Activated T-cell treated with anti-CD3 and anti-CD28 coated beads, Interleukin-2, amount 50 U/mL, for 72 hours (primary cell): Measurements from ENCODE around the gene TPRA1. TPM values are rescaled to one million over a fixed set of nuclear protein-coding genes. Genes with fewer than 3 reads are reported as not detected.

Source experiments
- ATAC-seq, 2 donors: fragments of 150-1000 bp; cut with Tn5 transposase; replicated peaks in 1 of 2; 2 replicates each; pipeline ENCODE4 v1.10.0; 2021; ENCODE audit warnings: moderate library complexity in 2 of 2, mild to moderate bottlenecking in 1 of 2
- DNase-seq, 2 donors: peaks; one replicate each; pipeline ENCODE4 v3.0.0; 2021 to 2022; ENCODE audit warnings: mixed read lengths in 1 of 2
- H3K27ac Mint-ChIP-seq: one replicate; pipeline ENCODE4 v1.8.0; 2022; ENCODE audit warnings: mild to moderate bottlenecking, moderate library complexity, mixed read lengths
- H3K27me3 Mint-ChIP-seq: one replicate; pipeline ENCODE4 v1.8.0; 2022; ENCODE audit warnings: low read depth, mixed read lengths
- H3K36me3 Mint-ChIP-seq, 2 donors: one replicate each; pipeline ENCODE4 v1.8.0; 2022; ENCODE audit warnings: mixed read lengths in 2 of 2, mild to moderate bottlenecking in 1 of 2; ENCODE audit not compliant: insufficient read depth in 2 of 2
- H3K4me1 Mint-ChIP-seq: one replicate; pipeline ENCODE4 v1.8.0; 2022; ENCODE audit warnings: low read depth, mixed read lengths
- H3K4me3 Mint-ChIP-seq, 2 donors: one replicate each; pipeline ENCODE4 v1.8.0; 2022; ENCODE audit warnings: mild to moderate bottlenecking in 2 of 2, mixed read lengths in 2 of 2, moderate library complexity in 2 of 2
- H3K9me3 Mint-ChIP-seq, 2 donors: one replicate each; pipeline ENCODE4 v1.8.0; 2022; ENCODE audit warnings: mixed read lengths in 2 of 2
- total RNA-seq, 2 donors: library from RNA; stranded (reverse); gene quantifications; one replicate each; pipeline ENCODE4 v1.2.3, GENCODE V29; 2022

TPRA1 gene
- total RNA-seq, 2 donors from 2014 or later, result 31.1 to 39.0 TPM

DNA sequence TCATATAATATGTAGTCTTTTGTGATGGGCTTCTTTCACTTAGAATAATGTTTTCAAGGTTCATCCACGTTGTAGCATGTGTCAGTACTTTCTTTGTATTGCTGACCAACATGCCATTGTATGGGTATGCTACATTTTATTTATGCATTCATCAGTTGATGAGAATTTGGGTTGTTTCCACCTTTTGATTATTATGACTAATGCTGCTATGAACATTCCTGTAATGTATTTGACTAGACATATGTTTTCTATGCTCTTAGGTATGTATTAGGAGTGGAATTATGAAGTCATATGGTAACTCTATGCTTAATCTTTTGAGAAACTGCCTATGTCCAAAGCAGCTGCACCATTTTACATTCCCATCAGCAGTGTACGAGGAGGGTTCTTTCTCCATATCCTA is 35.3 kb upstream of the TPRA1 start:
- no peak for DNase-seq
- Mint-ChIP-seq H3K27ac (no peak overlapping the region), H3K4me3 (no peak overlapping the region)

DNA sequence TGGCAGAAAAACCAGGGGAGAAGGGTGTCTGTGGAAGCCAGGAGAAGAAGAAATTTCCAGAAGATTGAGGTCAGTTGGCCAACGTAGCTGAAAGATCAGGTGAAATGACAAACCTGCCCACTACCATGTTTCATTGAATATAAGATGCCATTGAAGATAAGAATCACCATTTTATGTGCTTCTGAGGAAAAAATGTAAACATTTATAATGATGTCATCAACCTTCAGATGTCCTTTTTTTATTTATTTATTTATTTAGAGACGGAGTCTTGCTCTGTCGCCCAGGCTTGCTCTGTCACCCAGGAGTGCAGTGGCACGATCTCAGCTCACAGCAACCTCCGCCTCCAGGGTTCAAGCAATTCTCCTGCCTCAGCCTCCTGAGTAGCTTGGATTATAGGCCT is 33.5 kb upstream of the TPRA1 start:
- Mint-ChIP-seq H3K27ac (no peak overlapping the region), H3K27me3 (peaks cover 23% of the 10 kb centered on the region)

More for the DNA sequence above, 35.3 kb upstream of the TPRA1 start:
- Mint-ChIP-seq H3K9me3 (no peaks in the 10 kb centered on the region), H3K4me1 (peaks cover 41% of the 10 kb centered on the region), H3K36me3 (peaks cover 1 to 2% of the 10 kb centered on the region in 2 donors), H3K27me3 (peaks cover 37% of the 10 kb centered on the region)
- ATAC-seq, result no peak

DNA sequence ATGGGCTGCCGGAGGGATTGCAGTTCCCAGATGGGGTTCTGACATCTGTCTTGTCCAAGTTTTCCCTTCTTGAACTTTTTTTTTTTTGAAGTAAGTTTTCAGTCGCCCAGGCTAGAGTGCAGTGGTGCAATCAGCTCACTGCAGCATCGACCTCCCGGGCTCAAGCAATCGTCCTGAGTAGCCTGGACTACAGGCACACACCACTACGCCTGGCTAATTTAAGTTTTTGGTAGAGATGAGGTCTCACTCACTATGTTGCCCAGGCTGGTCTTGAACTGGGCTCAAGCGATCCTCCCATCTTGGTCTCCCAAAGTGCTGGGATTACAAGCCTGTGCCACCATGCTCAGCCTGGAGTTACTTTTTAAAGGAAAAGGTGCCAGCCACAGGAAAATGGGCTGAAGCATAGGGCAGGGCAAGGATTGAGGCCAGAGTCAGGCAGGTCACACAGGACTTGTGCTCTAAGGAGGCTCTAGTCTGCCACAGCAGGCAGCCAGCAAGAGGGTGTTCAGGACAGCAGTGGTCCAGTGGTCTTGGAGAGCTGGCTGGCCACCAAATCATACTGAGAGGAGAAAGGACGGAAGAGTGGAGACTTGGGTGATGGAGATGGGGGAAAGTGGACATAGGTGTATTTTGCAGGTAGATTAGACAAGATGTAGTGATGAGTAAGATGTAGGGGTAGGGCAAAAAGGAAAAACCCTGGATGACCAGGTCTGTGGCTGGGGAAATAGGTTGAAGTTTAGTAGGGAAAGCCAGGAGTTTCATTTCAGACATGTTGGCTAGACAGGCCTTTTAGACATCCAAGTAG is 32.4 kb upstream of the TPRA1 start:
- H3K4me3 Mint-ChIP-seq, result no peak overlapping the region
- ATAC-seq (no peak), DNase-seq (no peak)
- H3K27ac Mint-ChIP-seq, result no peak overlapping the region
- H3K36me3 Mint-ChIP-seq, result peaks cover 8 to 11% of the 10 kb centered on the region in 2 donors
- peaks cover 15% of the 10 kb centered on the region for H3K27me3 Mint-ChIP-seq
- peaks cover 20% of the 10 kb centered on the region for H3K4me1 Mint-ChIP-seq
- H3K9me3 Mint-ChIP-seq, result no peaks in the 10 kb centered on the region

More for the DNA sequence above, 33.5 kb upstream of the TPRA1 start:
- ATAC-seq (no peak), DNase-seq (no peak)
- peaks cover 4 to 6% of the 10 kb centered on the region in 2 donors for H3K36me3 Mint-ChIP-seq
- no peaks in the 10 kb centered on the region for H3K9me3 Mint-ChIP-seq
- H3K4me3 Mint-ChIP-seq, result no peak overlapping the region
- peaks cover 27% of the 10 kb centered on the region for H3K4me1 Mint-ChIP-seq

DNA sequence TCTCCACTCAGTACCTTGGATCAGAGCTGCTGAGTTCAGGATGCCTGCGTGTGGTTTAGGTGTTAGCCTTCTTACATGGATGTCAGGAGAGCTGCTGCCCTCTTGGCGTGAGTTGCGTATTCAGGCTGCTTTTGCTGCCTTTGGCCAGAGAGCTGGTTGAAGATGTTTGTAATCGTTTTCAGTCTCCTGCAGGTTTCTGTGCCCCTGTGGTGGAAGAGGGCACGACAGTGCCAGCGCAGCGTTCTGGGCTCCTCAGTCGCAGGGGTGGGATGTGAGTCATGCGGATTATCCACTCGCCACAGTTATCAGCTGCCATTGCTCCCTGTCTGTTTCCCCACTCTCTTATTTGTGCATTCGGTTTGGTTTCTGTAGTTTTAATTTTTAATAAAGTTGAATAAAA is 31.5 kb upstream of the TPRA1 start:
- H3K36me3 Mint-ChIP-seq, result peaks cover 8 to 15% of the 10 kb centered on the region in 2 donors
- no peak overlapping the region for H3K4me3 Mint-ChIP-seq
- H3K27me3 Mint-ChIP-seq, result peaks cover 5% of the 10 kb centered on the region
- no peak overlapping the region for H3K27ac Mint-ChIP-seq
- no peaks in the 10 kb centered on the region for H3K9me3 Mint-ChIP-seq
- ATAC-seq (no peak), DNase-seq (no peak)
- H3K4me1 Mint-ChIP-seq, result peaks cover 15% of the 10 kb centered on the region

DNA sequence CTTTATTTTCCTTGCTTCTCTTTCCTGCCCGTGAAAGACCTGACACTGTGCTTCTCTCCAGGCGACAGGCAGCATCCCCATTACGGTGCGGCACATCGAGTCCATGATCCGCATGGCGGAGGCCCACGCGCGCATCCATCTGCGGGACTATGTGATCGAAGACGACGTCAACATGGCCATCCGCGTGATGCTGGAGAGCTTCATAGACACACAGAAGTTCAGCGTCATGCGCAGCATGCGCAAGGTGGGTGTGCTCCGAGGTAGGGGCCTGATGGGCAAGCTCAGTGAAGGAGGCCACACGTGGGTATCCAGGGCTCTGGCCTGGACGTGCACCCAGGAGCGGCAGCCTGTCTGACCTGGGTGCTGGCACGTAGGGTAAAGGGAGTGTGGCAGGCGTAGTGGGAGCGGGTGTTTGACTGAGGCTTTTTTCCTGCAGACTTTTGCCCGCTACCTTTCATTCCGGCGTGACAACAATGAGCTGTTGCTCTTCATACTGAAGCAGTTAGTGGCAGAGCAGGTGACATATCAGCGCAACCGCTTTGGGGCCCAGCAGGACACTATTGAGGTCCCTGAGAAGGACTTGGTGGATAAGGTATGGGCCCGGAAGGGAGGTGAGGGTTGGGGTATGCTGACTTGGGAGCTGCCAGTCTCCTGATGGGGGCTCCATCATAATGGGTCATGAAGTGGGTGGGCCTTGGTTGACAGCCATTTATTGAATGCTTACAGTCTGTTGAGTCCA is 30.3 kb upstream of the TPRA1 start:
- no peak for DNase-seq

DNA sequence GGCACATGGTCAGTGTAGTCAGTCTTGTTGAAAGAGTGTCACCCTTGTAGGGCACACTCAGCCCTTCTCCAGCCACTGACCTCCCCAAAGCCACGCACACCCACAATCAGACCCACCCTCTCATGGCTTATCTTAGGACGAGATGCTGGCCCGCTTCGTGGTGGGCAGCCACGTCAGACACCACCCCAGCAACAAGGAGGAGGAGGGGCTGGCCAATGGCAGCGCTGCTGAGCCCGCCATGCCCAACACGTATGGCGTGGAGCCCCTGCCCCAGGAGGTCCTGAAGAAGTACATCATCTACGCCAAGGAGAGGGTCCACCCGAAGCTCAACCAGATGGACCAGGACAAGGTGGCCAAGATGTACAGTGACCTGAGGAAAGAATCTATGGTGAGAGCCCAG is 28.4 kb upstream of the TPRA1 start:
- Mint-ChIP-seq H3K36me3 (peaks cover 14 to 25% of the 10 kb centered on the region in 2 donors), H3K9me3 (no peaks in the 10 kb centered on the region), H3K4me1 (no peaks in the 10 kb centered on the region), H3K27me3 (no peaks in the 10 kb centered on the region), H3K4me3 (no peak overlapping the region), H3K27ac (no peak overlapping the region)
- ATAC-seq (no peak), DNase-seq (no peak)

More for the DNA sequence above, 30.3 kb upstream of the TPRA1 start:
- Mint-ChIP-seq H3K9me3 (no peaks in the 10 kb centered on the region), H3K36me3 (peaks cover 12 to 18% of the 10 kb centered on the region in 2 donors), H3K27ac (no peak overlapping the region), H3K4me3 (no peak overlapping the region), H3K27me3 (no peaks in the 10 kb centered on the region), H3K4me1 (peaks cover 5% of the 10 kb centered on the region)
- no peak for ATAC-seq

DNA sequence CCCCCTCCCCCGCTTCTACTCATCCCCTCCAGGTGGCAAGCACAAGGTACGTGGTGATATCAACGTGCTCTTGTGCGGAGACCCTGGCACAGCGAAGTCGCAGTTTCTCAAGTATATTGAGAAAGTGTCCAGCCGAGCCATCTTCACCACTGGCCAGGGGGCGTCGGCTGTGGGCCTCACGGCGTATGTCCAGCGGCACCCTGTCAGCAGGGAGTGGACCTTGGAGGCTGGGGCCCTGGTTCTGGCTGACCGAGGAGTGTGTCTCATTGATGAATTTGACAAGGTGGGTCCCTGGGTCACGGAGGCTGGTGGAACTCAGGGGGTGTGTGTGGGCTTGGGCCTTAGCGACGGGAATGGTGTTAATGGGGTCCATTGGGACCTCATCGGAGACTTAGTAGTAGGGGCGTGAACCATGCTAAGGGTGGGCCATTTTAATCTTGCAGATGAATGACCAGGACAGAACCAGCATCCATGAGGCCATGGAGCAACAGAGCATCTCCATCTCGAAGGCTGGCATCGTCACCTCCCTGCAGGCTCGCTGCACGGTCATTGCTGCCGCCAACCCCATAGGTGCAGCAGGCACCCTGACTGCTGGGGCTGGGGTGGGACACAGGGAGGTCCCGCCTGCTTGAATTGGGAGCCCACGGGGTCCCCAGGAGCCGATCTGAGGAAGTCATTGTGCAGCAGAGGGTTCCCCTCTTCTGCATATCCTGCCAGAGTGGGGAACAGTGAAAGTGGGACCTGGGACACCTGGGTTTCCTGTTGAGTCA is 26.5 kb upstream of the TPRA1 start:
- peaks cover 4% of the 10 kb centered on the region for H3K4me1 Mint-ChIP-seq
- DNase-seq (no peak), ATAC-seq (no peak)
- peaks cover 16 to 34% of the 10 kb centered on the region in 2 donors for H3K36me3 Mint-ChIP-seq
- H3K9me3 Mint-ChIP-seq, result no peaks in the 10 kb centered on the region
- no peaks in the 10 kb centered on the region for H3K27me3 Mint-ChIP-seq
- no peak overlapping the region for H3K27ac Mint-ChIP-seq
- H3K4me3 Mint-ChIP-seq, result no peak overlapping the region

DNA sequence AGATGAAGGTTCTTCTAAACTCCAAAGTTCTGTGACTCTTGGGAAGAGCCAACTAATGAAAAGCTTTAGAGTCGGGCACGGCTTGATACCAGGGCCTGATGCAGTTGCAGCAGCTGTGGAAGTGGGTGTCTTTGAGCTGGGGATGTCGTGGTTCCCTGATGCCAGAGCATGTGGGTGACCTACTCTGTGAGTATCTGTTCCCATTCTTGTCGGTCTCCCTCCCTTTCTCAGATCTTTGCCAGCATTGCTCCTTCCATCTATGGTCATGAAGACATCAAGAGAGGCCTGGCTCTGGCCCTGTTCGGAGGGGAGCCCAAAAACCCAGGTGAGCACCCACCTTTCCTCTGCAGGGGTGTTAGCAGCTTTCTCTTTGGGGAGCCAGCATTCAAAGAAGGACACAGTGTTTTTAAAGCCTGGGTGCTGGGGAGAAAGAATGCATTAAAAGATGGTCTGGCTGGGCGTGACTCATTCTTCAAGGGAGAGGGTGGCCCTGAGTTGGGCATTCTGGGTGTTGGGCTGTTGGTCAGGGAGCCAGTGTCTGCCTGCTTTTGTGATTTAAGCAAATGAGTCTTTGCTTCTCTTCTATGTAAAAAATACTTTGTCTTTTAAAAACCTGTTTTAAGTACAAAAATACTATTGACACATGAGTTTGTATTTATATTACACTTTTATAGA is 25.2 kb upstream of the TPRA1 start:
- Mint-ChIP-seq H3K27me3 (no peaks in the 10 kb centered on the region), H3K4me3 (no peak overlapping the region), H3K36me3 (peaks cover 15 to 41% of the 10 kb centered on the region in 2 donors), H3K4me1 (peaks cover 6% of the 10 kb centered on the region), H3K27ac (peak overlapping the region; percentile 72), H3K9me3 (no peaks in the 10 kb centered on the region)
- no peak for ATAC-seq
- no peak for DNase-seq

DNA sequence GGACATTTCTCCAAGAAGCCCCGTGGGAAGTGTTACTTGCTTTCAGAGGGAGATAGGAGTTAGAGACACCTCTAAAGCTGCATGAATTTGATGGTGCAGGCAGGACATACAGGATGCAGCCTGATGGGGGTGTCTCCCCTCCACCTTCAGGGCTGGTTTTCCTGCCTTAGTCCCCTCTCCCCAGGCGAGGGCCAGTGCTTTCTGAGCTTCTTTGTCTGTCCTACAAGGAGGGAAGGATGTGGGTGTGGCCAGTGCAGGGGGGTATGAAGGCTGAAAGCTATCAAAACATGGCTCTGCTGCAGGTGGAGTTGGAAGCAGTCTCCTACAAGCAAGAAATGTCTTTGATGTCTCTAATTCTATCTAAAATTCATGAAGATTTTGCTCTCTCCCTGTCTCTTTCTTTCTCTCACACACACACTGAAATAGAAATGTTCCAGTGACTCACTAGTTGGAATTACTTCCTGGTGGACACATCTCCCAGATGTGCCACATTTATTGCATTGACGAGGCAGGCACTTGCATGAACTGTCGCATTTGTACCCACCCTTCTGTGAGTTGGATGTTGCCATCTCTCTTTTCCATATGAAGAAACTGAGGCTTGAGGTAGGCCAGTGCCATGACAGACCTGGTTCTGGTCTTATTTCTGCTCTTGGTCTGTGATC is 24.5 kb upstream of the TPRA1 start:
- no peaks in the 10 kb centered on the region for H3K9me3 Mint-ChIP-seq
- H3K4me3 Mint-ChIP-seq, result no peak overlapping the region
- no peaks in the 10 kb centered on the region for H3K27me3 Mint-ChIP-seq
- no peak for DNase-seq
- ATAC-seq, result no peak
- H3K4me1 Mint-ChIP-seq, result peaks cover 11% of the 10 kb centered on the region
- H3K36me3 Mint-ChIP-seq, result peaks cover 12 to 46% of the 10 kb centered on the region in 2 donors
- peak overlapping the region; percentile 72 for H3K27ac Mint-ChIP-seq

DNA sequence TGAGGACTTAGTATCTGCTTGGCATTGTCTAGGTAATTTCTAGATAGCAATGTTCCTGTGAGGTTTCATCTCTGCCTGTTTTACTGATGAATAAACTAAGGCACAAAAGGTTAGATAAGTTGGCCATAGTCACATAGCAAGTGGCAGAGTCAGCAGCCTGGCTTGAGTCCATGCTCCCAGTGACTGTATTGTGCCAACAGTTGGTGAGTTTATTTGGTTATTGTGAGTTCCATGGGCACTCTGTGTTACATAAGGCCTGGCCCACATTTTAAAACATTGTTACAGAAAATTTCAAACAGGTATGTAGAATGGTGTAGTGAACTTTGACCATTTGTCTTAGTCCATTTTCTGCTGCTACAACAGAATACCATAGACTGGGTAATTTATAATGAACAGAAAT is 22.9 kb upstream of the TPRA1 start:
- peaks cover 19% of the 10 kb centered on the region for H3K4me1 Mint-ChIP-seq
- no peak overlapping the region for H3K27ac Mint-ChIP-seq
- H3K36me3 Mint-ChIP-seq, result peaks cover 14 to 50% of the 10 kb centered on the region in 2 donors
- no peaks in the 10 kb centered on the region for H3K9me3 Mint-ChIP-seq
- H3K4me3 Mint-ChIP-seq, result no peak overlapping the region
- H3K27me3 Mint-ChIP-seq, result no peaks in the 10 kb centered on the region
- DNase-seq (no peak), ATAC-seq (no peak)

DNA sequence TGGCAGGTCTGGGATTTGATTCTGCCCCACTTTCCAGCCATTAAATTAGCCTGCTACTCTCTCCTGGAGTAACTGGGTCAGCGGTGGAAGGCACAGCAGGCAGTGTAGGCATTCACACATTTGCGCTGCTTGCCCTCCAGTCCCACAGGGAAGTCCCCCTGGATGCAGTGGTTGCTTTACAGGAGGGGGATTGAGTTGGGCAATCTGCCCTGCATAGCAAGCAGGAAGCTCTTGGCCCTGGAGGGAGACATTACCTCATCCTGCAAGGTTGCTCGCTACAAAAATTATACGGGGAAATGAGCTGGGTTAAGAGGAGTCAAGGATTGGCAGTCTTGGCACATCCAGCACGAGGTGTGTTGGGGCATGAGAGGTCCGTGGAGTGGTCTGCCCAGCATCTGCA is 22.4 kb upstream of the TPRA1 start:
- DNase-seq (no peak), ATAC-seq (no peak)
- Mint-ChIP-seq H3K27me3 (no peaks in the 10 kb centered on the region), H3K4me1 (peaks cover 19% of the 10 kb centered on the region), H3K36me3 (peaks cover 15 to 51% of the 10 kb centered on the region in 2 donors), H3K4me3 (no peak overlapping the region), H3K9me3 (no peaks in the 10 kb centered on the region), H3K27ac (no peak overlapping the region)

DNA sequence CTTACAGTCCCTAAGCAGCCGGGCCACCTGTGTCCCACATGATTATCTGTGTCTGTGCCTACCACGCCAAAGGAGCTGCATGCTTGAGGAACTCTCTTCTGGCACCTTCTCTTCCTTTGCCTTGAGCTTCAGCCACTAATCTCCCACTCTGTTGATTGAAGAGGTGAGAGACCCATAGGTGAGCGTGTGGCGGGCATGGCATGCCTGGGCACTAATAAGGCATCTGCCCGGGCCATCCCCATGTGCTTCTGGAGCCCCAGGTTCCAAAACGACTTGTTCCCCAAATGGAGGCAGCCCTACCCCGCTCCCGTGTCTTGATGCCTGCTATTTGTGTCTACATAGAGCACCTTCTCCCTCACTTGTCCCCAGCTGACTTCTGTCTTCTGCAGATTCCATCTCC is 20.7 kb upstream of the TPRA1 start:
- DNase-seq (no peak), ATAC-seq (no peak)
- no peak overlapping the region for H3K27ac Mint-ChIP-seq
- H3K4me1 Mint-ChIP-seq, result peaks cover 19% of the 10 kb centered on the region
- no peak overlapping the region for H3K4me3 Mint-ChIP-seq
- H3K36me3 Mint-ChIP-seq, result peaks cover 20 to 60% of the 10 kb centered on the region in 2 donors
- no peaks in the 10 kb centered on the region for H3K9me3 Mint-ChIP-seq
- no peaks in the 10 kb centered on the region for H3K27me3 Mint-ChIP-seq
